Upper lobe of left lung (tissue), 6 donors: ENCODE data around the gene ELP6. TPM values are rescaled to one million over a fixed set of nuclear protein-coding genes. Genes with fewer than 3 reads are reported as not detected.
"Not testable (repeated sequence)": the region's sequence is repeated elsewhere in the genome, so short reads cannot be mapped to it uniquely, and the experiment has no call there.

ENCODE experiments used
- ATAC-seq, 2 donors: fragments of 200-7000 bp; cut with Tn5 transposase; one replicate each; pipeline ENCODE4 v1.9.1; 2022; ENCODE audit warnings: mild to moderate bottlenecking in 2 of 2, moderate library complexity in 2 of 2; ENCODE audit not compliant: low FRiP score in 2 of 2
- DNase-seq, 2 donors: peaks; one replicate each; pipeline ENCODE4 v3.0.0-alpha.2; 2019 to 2020
- H3K27ac ChIP-seq, 4 donors: fragments of 200-600 bp; sonication (generic); one replicate each; pipeline ENCODE4 v1.5.1; 2016 to 2019
- H3K27me3 ChIP-seq, 4 donors: fragments of 200-600 bp; sonication (generic); one replicate each; pipeline ENCODE4 v1.5.1; 2017 to 2019
- H3K36me3 ChIP-seq, 4 donors: fragments of 200-600 bp; sonication (generic); one replicate each; pipeline ENCODE4 v1.5.1; 2016 to 2019
- H3K4me1 ChIP-seq, 4 donors: fragments of 200-600 bp; sonication (generic); one replicate each; pipeline ENCODE4 v1.5.1; 2018 to 2019
- H3K4me3 ChIP-seq, 4 donors: fragments of 200-600 bp; sonication (generic); one replicate each; pipeline ENCODE4 v1.5.1; 2017 to 2019; ENCODE audit warnings: mild to moderate bottlenecking in 2 of 4, moderate library complexity in 1 of 4
- H3K9me3 ChIP-seq, 4 donors: fragments of 200-600 bp; sonication (generic); one replicate each; pipeline ENCODE4 v1.5.1; 2018 to 2019
- EP300 ChIP-seq, 4 donors: sonication (generic); formaldehyde crosslinking; IDR thresholded peaks; one replicate each; pipeline ENCODE4 v1.5.1; 2017; ENCODE audit warnings: antibody characterized with exemption in 4 of 4, control low read depth in 2 of 4
- POLR2A ChIP-seq, 4 donors: fragments of 450-650 bp; IDR thresholded peaks; one replicate each; pipeline ENCODE4 v1.5.1; 2016 to 2017; ENCODE audit warnings: antibody characterized with exemption in 4 of 4, mild to moderate bottlenecking in 2 of 4
- POLR2AphosphoS5 ChIP-seq, 2 donors: sonication (generic); formaldehyde crosslinking; IDR thresholded peaks; one replicate each; pipeline ENCODE4 v1.5.1; 2017; ENCODE audit warnings: antibody characterized with exemption in 2 of 2
- WGBS, 2 donors: methylation state at CpG; one replicate each; pipeline ENCODE4 v1.1.5; 2017 to 2018; 5-methylcytosine and 5-hydroxymethylcytosine counted together
- total RNA-seq, 6 donors: library from RNA; depleted of rRNA in 4 of 6; stranded (reverse); fragments of >200 nt in 4 of 6; gene quantifications; one replicate each; pipeline versions ENCODE4 v1.1.0 to v1.2.1, GENCODE V29; 2016 to 2021
- TF ChIP-seq, protein P1 (sequence below), 6 experiments: fragments of 450-650 bp in 4 of 6; fragments of 200-600 bp in 2 of 6; sonication (generic) in 2 of 6; IDR thresholded peaks; one replicate each; pipeline ENCODE4 v1.5.1; 2016 to 2019; ENCODE audit warnings: antibody characterized with exemption in 6 of 6
- donor health status: DM: no; HTN: no; CAD: no; lungs with moderate emphysema.
- donor health status: DM: no; HTN: yes; CAD: no; lungs with severe emphysema.

Gene ELP6
- total RNA-seq, 6 donors from 2014 or later = 14.7 to 25.8 (median 22.6) TPM

- WGBS, 2 donors = 17 to 21% methylated on average over 36 of the region's 36 CpGs
- H3K27ac ChIP-seq = peak overlapping the region; percentile 86 to 96 (median 90)
- H3K4me1 ChIP-seq = peaks cover 7 to 19% (median 11%) of the 10 kb centered on the region in 4 donors
- no peaks in the 10 kb centered on the region for H3K27me3 ChIP-seq
- H3K9me3 ChIP-seq = no peaks in the 10 kb centered on the region
- H3K36me3 ChIP-seq = peaks cover 0 to 20% (median 8%) of the 10 kb centered on the region in 4 donors
- ATAC-seq (peak in 1 of 2 donors; percentile 10), DNase-seq (peak in 1 of 2 donors; percentile 45)
- TF ChIP-seq POLR2AphosphoS5 (IDR thresholded peaks at IDR 0.05) = no peak
- TF ChIP-seq, protein P1, sequence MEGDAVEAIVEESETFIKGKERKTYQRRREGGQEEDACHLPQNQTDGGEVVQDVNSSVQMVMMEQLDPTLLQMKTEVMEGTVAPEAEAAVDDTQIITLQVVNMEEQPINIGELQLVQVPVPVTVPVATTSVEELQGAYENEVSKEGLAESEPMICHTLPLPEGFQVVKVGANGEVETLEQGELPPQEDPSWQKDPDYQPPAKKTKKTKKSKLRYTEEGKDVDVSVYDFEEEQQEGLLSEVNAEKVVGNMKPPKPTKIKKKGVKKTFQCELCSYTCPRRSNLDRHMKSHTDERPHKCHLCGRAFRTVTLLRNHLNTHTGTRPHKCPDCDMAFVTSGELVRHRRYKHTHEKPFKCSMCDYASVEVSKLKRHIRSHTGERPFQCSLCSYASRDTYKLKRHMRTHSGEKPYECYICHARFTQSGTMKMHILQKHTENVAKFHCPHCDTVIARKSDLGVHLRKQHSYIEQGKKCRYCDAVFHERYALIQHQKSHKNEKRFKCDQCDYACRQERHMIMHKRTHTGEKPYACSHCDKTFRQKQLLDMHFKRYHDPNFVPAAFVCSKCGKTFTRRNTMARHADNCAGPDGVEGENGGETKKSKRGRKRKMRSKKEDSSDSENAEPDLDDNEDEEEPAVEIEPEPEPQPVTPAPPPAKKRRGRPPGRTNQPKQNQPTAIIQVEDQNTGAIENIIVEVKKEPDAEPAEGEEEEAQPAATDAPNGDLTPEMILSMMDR (IDR thresholded peaks at IDR 0.05) = no peak
- no peak for TF ChIP-seq EP300 (IDR thresholded peaks at IDR 0.05)
- TF ChIP-seq POLR2A (IDR thresholded peaks at IDR 0.05) = no peak
- peak overlapping the region; percentile 63 to 75 (median 66) for H3K4me3 ChIP-seq
Measured at GRCh38 chr3:47512416-47513124, 942 bp downstream of the ELP6 start.

GRCh38 chr3:47505267-47505666 is 8.2 kb downstream of the ELP6 start:
- H3K36me3 ChIP-seq = peaks cover 16 to 61% (median 38%) of the 10 kb centered on the region in 4 donors

DNA sequence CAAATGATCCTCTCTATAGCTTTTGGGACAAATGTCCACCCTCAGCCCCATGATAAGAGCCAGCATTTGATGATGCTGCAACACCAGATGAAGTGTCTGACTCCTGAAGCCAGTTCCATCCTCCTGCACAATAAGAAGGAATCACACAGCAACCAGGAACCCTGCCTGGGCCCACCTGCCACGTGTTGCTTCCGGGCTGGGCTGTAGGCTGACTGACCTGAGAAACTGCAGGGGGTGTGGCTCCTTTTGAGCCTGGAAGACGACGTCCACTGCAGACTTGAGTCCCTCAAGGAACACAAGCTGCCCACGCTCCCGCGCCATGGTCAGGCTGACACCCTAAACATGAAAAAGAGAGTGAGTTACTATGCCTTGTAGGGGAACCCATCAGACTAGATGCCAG is 9.4 kb downstream of the ELP6 start:
- Histone ChIP-seq H3K4me3 (no peak overlapping the region), H3K27ac (no peak overlapping the region), H3K9me3 (no peaks in the 10 kb centered on the region), H3K4me1 (no peaks in the 10 kb centered on the region), H3K27me3 (no peaks in the 10 kb centered on the region), H3K36me3 (peaks cover 16 to 59% (median 40%) of the 10 kb centered on the region in 4 donors)
- DNase-seq (no peak), ATAC-seq (no peak)
- TF ChIP-seq EP300 (IDR thresholded peaks at IDR 0.05) (no peak), POLR2AphosphoS5 (IDR thresholded peaks at IDR 0.05) (no peak), POLR2A (IDR thresholded peaks at IDR 0.05) (no peak)
- TF ChIP-seq, protein P1 (IDR thresholded peaks at IDR 0.05) = no peak
- WGBS, 2 donors = 84 to 90% methylated on average over 5 to 7 of the region's 7 CpGs

More at GRCh38 chr3:47505267-47505666, 8.2 kb downstream of the ELP6 start:
- not testable (repeated sequence) for H3K27me3 ChIP-seq, H3K27ac ChIP-seq, ATAC-seq, H3K9me3 ChIP-seq, H3K4me1 ChIP-seq, H3K4me3 ChIP-seq, DNase-seq
- 95 to 98% methylated on average over 6 of the region's 6 CpGs for WGBS, 2 donors

GRCh38 chr3:47503033-47503432 is 10.5 kb downstream of the ELP6 start:
- H3K4me3 ChIP-seq = no peak overlapping the region
- no peaks in the 10 kb centered on the region for H3K9me3 ChIP-seq
- no peaks in the 10 kb centered on the region for H3K4me1 ChIP-seq
- ATAC-seq (no peak), DNase-seq (no peak)
- peaks cover 16 to 65% (median 50%) of the 10 kb centered on the region in 4 donors for H3K36me3 ChIP-seq
- H3K27ac ChIP-seq = no peak overlapping the region
- TF ChIP-seq, protein P1 (IDR thresholded peaks at IDR 0.05) = no peak
- TF ChIP-seq POLR2AphosphoS5 (IDR thresholded peaks at IDR 0.05) (no peak), POLR2A (IDR thresholded peaks at IDR 0.05) (no peak), EP300 (IDR thresholded peaks at IDR 0.05) (no peak)
- no peaks in the 10 kb centered on the region for H3K27me3 ChIP-seq
- 84 to 88% methylated on average over 2 of the region's 2 CpGs for WGBS, 2 donors

GRCh38 chr3:47496892-47497291 is 16.6 kb downstream of the ELP6 start:
- no peaks in the 10 kb centered on the region for H3K27me3 ChIP-seq
- TF ChIP-seq, protein P1 (IDR thresholded peaks at IDR 0.05) = no peak
- TF ChIP-seq EP300 (IDR thresholded peaks at IDR 0.05) = no peak
- TF ChIP-seq POLR2AphosphoS5 (IDR thresholded peaks at IDR 0.05) = no peak
- TF ChIP-seq POLR2A (IDR thresholded peaks at IDR 0.05) = peak in 1 of 4 donors; percentile 27
- H3K9me3 ChIP-seq = no peaks in the 10 kb centered on the region
- peaks cover 14 to 62% (median 47%) of the 10 kb centered on the region in 4 donors for H3K36me3 ChIP-seq
- H3K27ac ChIP-seq = no peak overlapping the region
- ATAC-seq (peak in 1 of 2 donors; percentile 84), DNase-seq (peak in 1 of 2 donors; percentile 85)
- H3K4me3 ChIP-seq = no peak overlapping the region
- H3K4me1 ChIP-seq = peaks cover 0 to 4% (median 0%) of the 10 kb centered on the region in 4 donors
